B cell (primary cell): ENCODE measurements around the gene ZNF296. TPM values are rescaled to one million over a fixed set of nuclear protein-coding genes. Genes with fewer than 3 reads are reported as not detected.

Experiments used
- ATAC-seq: fragments of 200-7000 bp; cut with Tn5 transposase; one replicate; pipeline ENCODE4 v1.10.0; 2021; ENCODE audit warnings: low read depth, mild to moderate bottlenecking, moderate number of reproducible peaks, moderate library complexity
- CTCF ChIA-PET: fragments of 350-600 bp; sonication (Branson Sonifier 250); formaldehyde crosslinking; loops from one replicate; lab custom pipeline; 2021; ENCODE audit warnings: antibody characterized with exemption, inconsistent platforms; lab: Charles Lee
- POLR2A ChIA-PET: fragments of 350-600 bp; sonication (Branson Sonifier 250); formaldehyde crosslinking; loops from one replicate; lab custom pipeline; 2021; ENCODE audit warnings: antibody characterized with exemption; lab: Charles Lee
- DNase-seq: peaks from one replicate; pipeline ENCODE4 v3.0.0; 2013
- H2AFZ ChIP-seq: 2 replicates; pipeline ENCODE4 v1.6.1; 2012; ENCODE audit warnings: mild to moderate bottlenecking, low read depth, low read length; ENCODE audit not compliant: insufficient read depth, poor library complexity, severe bottlenecking
- H3K27ac ChIP-seq, 2 donors: 1 replicate in 1 of 2; 2 replicates in 1 of 2; pipeline ENCODE4 v1.5.1; 2012 to 2013; ENCODE audit warnings: low read length in 2 of 2, mild to moderate bottlenecking in 2 of 2, moderate library complexity in 1 of 2
- H3K27me3 ChIP-seq, 4 experiments: fragments of 200-600 bp in 1 of 4; sonication (generic) in 1 of 4; replicated peaks in 1 of 4; 1 replicate in 2 of 4; 2 replicates in 2 of 4; pipeline versions ENCODE4 v1.6.1 to v1.7.0; 2013 to 2016; ENCODE audit warnings: low read length in 3 of 4, mild to moderate bottlenecking in 2 of 4, mixed read lengths in 1 of 4, moderate library complexity in 1 of 4; ENCODE audit not compliant: insufficient read depth in 4 of 4, control insufficient read depth in 3 of 4; ENCODE audit errors: control extremely low read depth in 1 of 4
- H3K36me3 ChIP-seq, 2 experiments: replicated peaks in 1 of 2; 1 replicate in 1 of 2; 2 replicates in 1 of 2; pipeline versions ENCODE4 v1.6.1 to v1.7.1; 2013; ENCODE audit warnings: low read length in 1 of 2; ENCODE audit not compliant: insufficient read depth in 2 of 2, control insufficient read depth in 1 of 2; ENCODE audit errors: control extremely low read depth in 1 of 2, extremely low read depth in 1 of 2
- H3K4me1 ChIP-seq, 2 donors: fragments of 200-600 bp in 1 of 2; sonication (generic) in 1 of 2; 1 replicate in 1 of 2; 2 replicates in 1 of 2; pipeline versions ENCODE4 v1.5.1 to v1.6.1; 2013 to 2017; ENCODE audit warnings: low read length in 2 of 2; ENCODE audit not compliant: control insufficient read depth in 2 of 2, insufficient read depth in 2 of 2
- H3K4me2 ChIP-seq: replicated peaks from 2 replicates; pipeline ENCODE3; 2012; ENCODE audit warnings: mild to moderate bottlenecking, low read depth, low read length; ENCODE audit not compliant: poor library complexity, severe bottlenecking
- H3K4me3 ChIP-seq, 5 experiments: fragments of 200-600 bp in 1 of 5; sonication (generic) in 1 of 5; 1 replicate in 3 of 5; 2 replicates in 2 of 5; pipeline versions ENCODE4 v1.5.1 to v1.7.0; 2011 to 2016; ENCODE audit warnings: low read length in 4 of 5, mild to moderate bottlenecking in 4 of 5, low read depth in 2 of 5, control low read depth in 1 of 5, moderate library complexity in 1 of 5; ENCODE audit not compliant: insufficient read depth in 1 of 5; ENCODE audit errors: control extremely low read depth in 1 of 5, extremely low read depth in 1 of 5
- H3K79me2 ChIP-seq: fragments of 200-600 bp; sonication (generic); one replicate; pipeline ENCODE4 v1.6.0; 2016; ENCODE audit warnings: low read length; ENCODE audit not compliant: control insufficient read depth, insufficient read depth
- H3K9ac ChIP-seq: fragments of 200-600 bp; sonication (generic); 2 replicates; pipeline ENCODE4 v1.6.1; 2017; ENCODE audit warnings: mild to moderate bottlenecking, low read length, moderate library complexity
- H3K9me3 ChIP-seq, 3 donors: one replicate each; pipeline versions ENCODE4 v1.6.1 to v1.7.1; 2013; ENCODE audit warnings: low read length in 2 of 3; ENCODE audit not compliant: control insufficient read depth in 2 of 3, insufficient read depth in 1 of 3; ENCODE audit errors: control extremely low read depth in 1 of 3
- H4K20me1 ChIP-seq: 2 replicates; pipeline ENCODE4 v1.6.0; 2012; ENCODE audit warnings: mild to moderate bottlenecking, low read length; ENCODE audit not compliant: insufficient read depth, control insufficient read depth, poor library complexity, severe bottlenecking
- H3K27ac Mint-ChIP-seq: one replicate; pipeline ENCODE4 v1.8.0; 2021; ENCODE audit warnings: mixed read lengths
- H3K27me3 Mint-ChIP-seq: one replicate; pipeline ENCODE4 v1.8.0; 2021; ENCODE audit warnings: mixed read lengths
- H3K4me1 Mint-ChIP-seq: one replicate; pipeline ENCODE4 v1.8.0; 2021; ENCODE audit warnings: mixed read lengths
- H3K4me3 Mint-ChIP-seq: one replicate; pipeline ENCODE4 v1.8.0; 2021; ENCODE audit warnings: mixed read lengths
- H3K9me3 Mint-ChIP-seq: one replicate; pipeline ENCODE4 v1.8.0; 2022; ENCODE audit warnings: mixed read lengths; ENCODE audit not compliant: insufficient read depth
- CTCF ChIP-seq: fragments of 200-600 bp; IDR thresholded peaks from one replicate; pipeline ENCODE4 v1.8.0; 2022; ENCODE audit warnings: antibody characterized with exemption, mild to moderate bottlenecking
- EZH2 ChIP-seq: IDR thresholded peaks from 2 replicates; pipeline ENCODE4 v1.6.1; 2012; ENCODE audit warnings: borderline replicate concordance, low read depth, mild to moderate bottlenecking, moderate library complexity, low read length; ENCODE audit not compliant: insufficient read depth, poor library complexity, severe bottlenecking
- WGBS: methylation state at CpG from one replicate; pipeline ENCODE4 v1.1.5; 2013; ENCODE audit warnings: missing lambda C conversion rate; ENCODE audit not compliant: insufficient coverage; 5-methylcytosine and 5-hydroxymethylcytosine counted together
- intact Hi-C: fragments of 100-400 bp; cut with micrococcal nuclease; formaldehyde crosslinking; loops from one replicate; pipeline ENCODE4 v1.10.0; 2022
- polyA plus RNA-seq: library from polyadenylated mRNA; depleted of rRNA; stranded (reverse); fragments of >200 nt; gene quantifications from 2 replicates; pipeline ENCODE4 v1.2.3, GENCODE V29; 2012
- total RNA-seq, 2 donors: library from RNA; stranded (reverse); fragments of 120-200 nt in 1 of 2; gene quantifications; 1 replicate in 1 of 2; 2 replicates in 1 of 2; pipeline versions ENCODE4 v1.2.3 to v1.2.4, GENCODE V29; 2013 to 2022

Gene ZNF296
- total and polyA plus RNA-seq, 2 donors (not counting 1 experiment from before 2014, with no cell fraction given), result 21.9 to 30.2 TPM

- ATAC-seq (no peak), DNase-seq (no peak)
- Histone ChIP-seq H3K79me2 (peaks cover 96% of the 10 kb centered on the region), H3K27ac (no peak overlapping the region), H3K27me3 (no peaks in the 10 kb centered on the region), H3K4me3 (no peak overlapping the region), H3K4me2 (no peak overlapping the region), H4K20me1 (peaks cover 93% of the 10 kb centered on the region), H3K9ac (no peak overlapping the region), H3K36me3 (peaks cover 0 to 3% of the 10 kb centered on the region in 2 experiments), H3K9me3 (no peaks in the 10 kb centered on the region), H3K4me1 (peaks cover 28 to 36% of the 10 kb centered on the region in 2 donors), H2AFZ (no peak overlapping the region)
- POLR2A ChIA-PET, result no interaction called here
- CTCF ChIA-PET, result interaction anchor here (1.3 kb wide), 1 partner anchor 9 kb away, joined by 4 read pairs; no protein-coding TSS in a partner anchor
- 90% methylated on average over 8 of the region's 8 CpGs for WGBS
- intact Hi-C loops, result no loop called here
- TF ChIP-seq EZH2 (no peak), CTCF (no peak)
- H3K27me3 Mint-ChIP-seq, result no peaks in the 10 kb centered on the region
- no peak overlapping the region for H3K4me3 Mint-ChIP-seq
- peaks cover 71% of the 10 kb centered on the region for H3K4me1 Mint-ChIP-seq
- H3K9me3 Mint-ChIP-seq, result no peaks in the 10 kb centered on the region
- H3K27ac Mint-ChIP-seq, result no peak overlapping the region
These were observed 24.6 kb upstream of the ZNF296 start for GRCh38 chr19:45100846-45101252.

- peaks cover 93% of the 10 kb centered on the region for H4K20me1 ChIP-seq
- H3K27ac ChIP-seq, result no peak overlapping the region
- H3K4me3 ChIP-seq, result no peak overlapping the region
- Mint-ChIP-seq H3K27me3 (no peaks in the 10 kb centered on the region), H3K4me1 (peaks cover 68% of the 10 kb centered on the region), H3K4me3 (no peak overlapping the region), H3K9me3 (no peaks in the 10 kb centered on the region), H3K27ac (no peak overlapping the region)
- intact Hi-C loops, result no loop called here
- DNase-seq (no peak), ATAC-seq (no peak)
- WGBS, result 96% methylated on average over 3 of the region's 3 CpGs
- peaks cover 23 to 36% of the 10 kb centered on the region in 2 donors for H3K4me1 ChIP-seq
- H2AFZ ChIP-seq, result no peak overlapping the region
- H3K36me3 ChIP-seq, result peaks cover 0 to 3% of the 10 kb centered on the region in 2 experiments
- no peaks in the 10 kb centered on the region for H3K9me3 ChIP-seq
- no peak overlapping the region for H3K9ac ChIP-seq
- H3K27me3 ChIP-seq, result no peaks in the 10 kb centered on the region
- POLR2A ChIA-PET, result no interaction called here
- H3K79me2 ChIP-seq, result peaks cover 96% of the 10 kb centered on the region
- TF ChIP-seq EZH2, result no peak
- TF ChIP-seq CTCF, result no peak
- CTCF ChIA-PET, result no interaction called here
- no peak overlapping the region for H3K4me2 ChIP-seq
These were observed 23.9 kb upstream of the ZNF296 start for GRCh38 chr19:45100201-45100600.
